Bronchial epithelial cell (primary cell): Measurements from ENCODE around the gene CHRNB2. TPM values are rescaled to one million over a fixed set of nuclear protein-coding genes. Genes with fewer than 3 reads are reported as not detected.

ENCODE experiments used
- DNase-seq: peaks from one replicate; pipeline ENCODE4 v3.0.0-alpha.2; 2010; ENCODE audit warnings: low read depth
- FAIRE-seq: peaks from 2 replicates; lab custom pipeline; 2011; peaks lifted over from hg19 to GRCh38; lab: Jason Lieb, UNC
- H3K27me3 ChIP-seq: 2 replicates; pipeline ENCODE4 v1.5.1; 2011; ENCODE audit warnings: low read length; ENCODE audit not compliant: control insufficient read depth, insufficient read depth
- H3K36me3 ChIP-seq: 2 replicates; pipeline ENCODE4 v1.5.1; 2011; ENCODE audit warnings: low read length; ENCODE audit not compliant: control insufficient read depth, insufficient read depth
- H3K4me3 ChIP-seq: 2 replicates; pipeline ENCODE4 v1.5.1; 2011; ENCODE audit warnings: mild to moderate bottlenecking, low read depth, low read length, control low read depth
- total RNA-seq: library from RNA; depleted of rRNA; stranded (reverse); fragments of >200 nt; gene quantifications from 2 replicates; pipeline ENCODE4 v1.2.1, GENCODE V29; 2014
- TF ChIP-seq, protein P1 (sequence below): IDR thresholded peaks from 2 replicates; pipeline ENCODE4 v1.5.1; 2011; ENCODE audit warnings: mild to moderate bottlenecking, moderate library complexity, low read length, control low read depth, inconsistent platforms; ENCODE audit not compliant: insufficient read depth, severe bottlenecking

CHRNB2 gene
- total RNA-seq, 1 donor from 2014 or later: not detected

DNA sequence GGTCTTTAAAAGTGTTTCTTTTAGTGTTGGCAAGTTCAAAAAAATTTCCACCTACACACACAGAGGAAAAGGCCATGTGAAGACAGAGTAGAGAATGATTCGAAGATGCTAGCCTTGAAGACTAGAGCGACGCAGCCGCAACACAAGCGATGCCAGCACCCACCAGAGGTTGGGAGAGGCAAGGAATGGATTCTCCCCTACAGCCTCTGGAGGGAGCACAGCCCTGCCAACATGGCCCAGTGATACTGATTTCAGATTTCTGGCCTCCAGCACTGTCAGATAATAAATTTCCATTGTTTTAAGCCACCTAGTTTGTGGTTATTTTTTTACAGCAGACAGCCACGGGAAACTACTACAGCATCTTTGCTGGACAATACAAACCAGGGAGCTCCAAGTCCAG, 47.3 kb downstream of the CHRNB2 start:
- Histone ChIP-seq H3K27me3 (no peaks in the 10 kb centered on the region), H3K36me3 (no peaks in the 10 kb centered on the region), H3K4me3 (no peak overlapping the region)
- TF ChIP-seq, protein P1, sequence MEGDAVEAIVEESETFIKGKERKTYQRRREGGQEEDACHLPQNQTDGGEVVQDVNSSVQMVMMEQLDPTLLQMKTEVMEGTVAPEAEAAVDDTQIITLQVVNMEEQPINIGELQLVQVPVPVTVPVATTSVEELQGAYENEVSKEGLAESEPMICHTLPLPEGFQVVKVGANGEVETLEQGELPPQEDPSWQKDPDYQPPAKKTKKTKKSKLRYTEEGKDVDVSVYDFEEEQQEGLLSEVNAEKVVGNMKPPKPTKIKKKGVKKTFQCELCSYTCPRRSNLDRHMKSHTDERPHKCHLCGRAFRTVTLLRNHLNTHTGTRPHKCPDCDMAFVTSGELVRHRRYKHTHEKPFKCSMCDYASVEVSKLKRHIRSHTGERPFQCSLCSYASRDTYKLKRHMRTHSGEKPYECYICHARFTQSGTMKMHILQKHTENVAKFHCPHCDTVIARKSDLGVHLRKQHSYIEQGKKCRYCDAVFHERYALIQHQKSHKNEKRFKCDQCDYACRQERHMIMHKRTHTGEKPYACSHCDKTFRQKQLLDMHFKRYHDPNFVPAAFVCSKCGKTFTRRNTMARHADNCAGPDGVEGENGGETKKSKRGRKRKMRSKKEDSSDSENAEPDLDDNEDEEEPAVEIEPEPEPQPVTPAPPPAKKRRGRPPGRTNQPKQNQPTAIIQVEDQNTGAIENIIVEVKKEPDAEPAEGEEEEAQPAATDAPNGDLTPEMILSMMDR: no peak
- FAIRE-seq (no peak), DNase-seq (no peak)

- TF ChIP-seq, protein P1: no peak
- no peak for DNase-seq
- no peak overlapping the region for H3K4me3 ChIP-seq
- no peaks in the 10 kb centered on the region for H3K36me3 ChIP-seq
- FAIRE-seq: no peak
- no peaks in the 10 kb centered on the region for H3K27me3 ChIP-seq
Observed at GRCh38 chr1:154615411-154615810, 47.8 kb downstream of the CHRNB2 start.

DNA sequence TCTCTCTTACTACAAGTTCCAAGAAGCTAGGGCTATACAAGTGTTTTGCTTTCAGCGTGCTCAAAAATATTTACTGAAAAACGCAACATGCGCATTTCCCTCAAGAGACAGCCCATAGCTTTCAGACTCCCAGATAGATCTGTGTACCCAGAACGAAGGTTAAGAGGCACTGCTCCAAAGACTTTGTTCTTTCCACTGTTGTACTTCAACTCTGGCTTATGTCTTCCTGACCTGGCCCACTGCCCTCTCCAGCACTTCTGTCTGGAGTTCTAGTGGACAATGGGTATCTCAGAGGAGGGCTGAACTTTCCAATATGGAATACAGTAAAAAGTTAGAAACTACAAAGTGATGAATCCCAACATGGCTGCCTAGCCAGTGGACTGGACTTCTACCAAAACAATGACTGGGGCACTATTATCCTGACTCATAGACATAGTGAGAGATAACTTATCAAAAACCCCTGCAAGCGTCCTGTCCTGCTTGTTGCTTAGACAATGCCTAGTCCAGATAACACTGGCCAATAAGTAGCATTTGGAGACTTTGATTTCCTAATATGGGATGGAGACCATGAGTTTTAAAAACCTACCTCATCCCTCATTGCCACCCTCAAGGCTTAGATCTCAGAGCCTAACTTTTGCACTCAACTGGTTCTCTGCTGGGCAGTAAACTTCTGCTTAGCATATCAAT, 49.2 kb downstream of the CHRNB2 start:
- no peak for DNase-seq
- H3K36me3 ChIP-seq: no peaks in the 10 kb centered on the region
- H3K4me3 ChIP-seq: no peak overlapping the region
- TF ChIP-seq, protein P1: no peak
- FAIRE-seq: no peak
- no peaks in the 10 kb centered on the region for H3K27me3 ChIP-seq

DNA sequence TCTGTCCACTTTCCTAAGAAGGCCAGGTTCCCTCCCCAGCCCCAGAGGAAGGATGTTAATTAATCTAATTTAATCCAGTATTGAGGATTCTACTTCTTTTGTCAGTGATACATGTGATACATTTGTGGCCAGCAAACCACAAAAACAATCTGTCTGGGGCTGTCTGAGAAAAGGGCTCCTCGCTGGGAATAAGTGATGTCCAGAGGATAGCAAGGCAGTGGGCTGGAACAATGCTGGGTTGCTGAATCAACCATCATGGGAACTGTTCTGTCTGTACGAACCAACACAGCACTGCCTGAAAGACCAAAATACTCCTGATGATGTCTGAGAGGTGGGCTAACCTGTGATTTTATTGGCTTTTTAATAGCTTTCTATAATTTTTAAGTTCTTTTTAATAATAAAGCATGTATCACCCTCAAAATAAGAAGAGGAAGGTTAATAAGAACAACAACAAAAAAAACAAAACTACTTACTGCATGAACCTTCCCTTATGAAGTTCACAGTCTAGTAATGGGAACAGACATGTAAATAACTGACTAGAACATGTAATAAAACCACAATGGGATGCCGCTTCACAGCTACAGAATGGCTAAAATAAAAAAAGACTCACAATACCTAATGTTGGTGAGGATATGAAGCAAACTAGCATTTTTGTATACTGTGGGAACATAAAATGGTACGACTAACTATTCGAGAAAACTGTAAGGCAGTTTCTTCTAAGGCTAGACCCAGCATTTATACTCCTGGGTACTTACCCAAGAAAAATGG, 51.8 kb downstream of the CHRNB2 start:
- Histone ChIP-seq H3K36me3 (peaks cover 1% of the 10 kb centered on the region), H3K27me3 (no peaks in the 10 kb centered on the region), H3K4me3 (no peak overlapping the region)
- FAIRE-seq: no peak
- no peak for DNase-seq
- TF ChIP-seq, protein P1: no peak

GRCh38 chr1:154620751-154621150, 53.2 kb downstream of the CHRNB2 start:
- no peak for DNase-seq
- Histone ChIP-seq H3K27me3 (no peaks in the 10 kb centered on the region), H3K36me3 (peaks cover 3% of the 10 kb centered on the region), H3K4me3 (no peak overlapping the region)
- FAIRE-seq: no peak
- TF ChIP-seq, protein P1: no peak
